IPS-15b (cell line): ENCODE data around the gene FXR2.
A peak's percentile ranks its signal among the peaks of the same experiment; 100 is the strongest.

ENCODE experiments used
- H3K27me3 ChIP-seq: one replicate; pipeline ENCODE4 v1.6.1; 2013; ENCODE audit warnings: low read length; ENCODE audit not compliant: control insufficient read depth, insufficient read depth
- H3K36me3 ChIP-seq: one replicate; pipeline ENCODE4 v1.6.1; 2013; ENCODE audit warnings: low read length; ENCODE audit not compliant: control insufficient read depth, insufficient read depth
- H3K4me1 ChIP-seq: one replicate; pipeline ENCODE4 v1.6.1; 2013; ENCODE audit warnings: mild to moderate bottlenecking, low read length; ENCODE audit not compliant: control insufficient read depth, insufficient read depth
- H3K4me3 ChIP-seq: one replicate; pipeline ENCODE4 v1.5.1; 2013; ENCODE audit warnings: low read depth, low read length
- H3K9ac ChIP-seq: one replicate; pipeline ENCODE4 v1.6.1; 2013; ENCODE audit warnings: low read depth, mild to moderate bottlenecking, low read length
- H3K9me3 ChIP-seq: one replicate; pipeline ENCODE4 v1.6.1; 2013; ENCODE audit warnings: mild to moderate bottlenecking, low read length; ENCODE audit not compliant: control insufficient read depth, insufficient read depth

FXR2 gene

GRCh38 chr17:7614425-7615264, at the start of gene FXR2:
Gene FXR2 (minus strand): TSS chr17:7614897. CDS start chr17:7614532, 365 bp downstream.
- Histone ChIP-seq H3K27me3 (no peaks in the 10 kb centered on the region), H3K4me1 (peaks cover 4% of the 10 kb centered on the region), H3K36me3 (peaks cover 5% of the 10 kb centered on the region), H3K9me3 (no peaks in the 10 kb centered on the region), H3K4me3 (peak within 1 kb of the TSS; percentile 69), H3K9ac (peak within 1 kb of the TSS; percentile 85)

GRCh38 chr17:7656958-7657609, 42.4 kb upstream of the FXR2 start:
- Histone ChIP-seq H3K27me3 (peaks cover 13% of the 10 kb centered on the region), H3K4me1 (peaks cover 13% of the 10 kb centered on the region), H3K4me3 (peak overlapping the region; percentile 58), H3K36me3 (peaks cover 4% of the 10 kb centered on the region), H3K9me3 (no peaks in the 10 kb centered on the region), H3K9ac (peak overlapping the region; percentile 65)

GRCh38 chr17:7655541-7655840, 40.8 kb upstream of the FXR2 start:
- peaks cover 13% of the 10 kb centered on the region for H3K4me1 ChIP-seq
- H3K36me3 ChIP-seq = peaks cover 4% of the 10 kb centered on the region
- H3K27me3 ChIP-seq = peaks cover 13% of the 10 kb centered on the region
- H3K9ac ChIP-seq = no peak overlapping the region
- H3K4me3 ChIP-seq = no peak overlapping the region
- H3K9me3 ChIP-seq = no peaks in the 10 kb centered on the region

- Histone ChIP-seq H3K27me3 (peaks cover 13% of the 10 kb centered on the region), H3K4me1 (peaks cover 13% of the 10 kb centered on the region), H3K4me3 (no peak overlapping the region), H3K36me3 (peaks cover 4% of the 10 kb centered on the region), H3K9me3 (no peaks in the 10 kb centered on the region), H3K9ac (no peak overlapping the region)
These were observed 40.3 kb upstream of the FXR2 start for GRCh38 chr17:7654832-7655540.

GRCh38 chr17:7652388-7653356, 38.0 kb upstream of the FXR2 start:
- no peaks in the 10 kb centered on the region for H3K9me3 ChIP-seq
- H3K27me3 ChIP-seq = peaks cover 17% of the 10 kb centered on the region
- peak overlapping the region; percentile 49 for H3K4me3 ChIP-seq
- no peak overlapping the region for H3K9ac ChIP-seq
- peaks cover 12% of the 10 kb centered on the region for H3K4me1 ChIP-seq
- H3K36me3 ChIP-seq = peaks cover 4% of the 10 kb centered on the region

GRCh38 chr17:7651665-7652387, 37.1 kb upstream of the FXR2 start:
- Histone ChIP-seq H3K9ac (no peak overlapping the region), H3K4me3 (peak overlapping the region; percentile 49), H3K9me3 (no peaks in the 10 kb centered on the region)

GRCh38 chr17:7651097-7651664, 36.5 kb upstream of the FXR2 start:
- H3K9me3 ChIP-seq = no peaks in the 10 kb centered on the region
- H3K27me3 ChIP-seq = peaks cover 19% of the 10 kb centered on the region
- H3K4me3 ChIP-seq = peak overlapping the region; percentile 49
- peak overlapping the region; percentile 37 for H3K9ac ChIP-seq
- H3K36me3 ChIP-seq = peaks cover 4% of the 10 kb centered on the region
- H3K4me1 ChIP-seq = peaks cover 3% of the 10 kb centered on the region

More at GRCh38 chr17:7651665-7652387, 37.1 kb upstream of the FXR2 start:
- H3K36me3 ChIP-seq = peaks cover 4% of the 10 kb centered on the region
- peaks cover 7% of the 10 kb centered on the region for H3K4me1 ChIP-seq
- peaks cover 17% of the 10 kb centered on the region for H3K27me3 ChIP-seq

- H3K9me3 ChIP-seq = no peaks in the 10 kb centered on the region
- peak within 1 kb of the TSS; percentile 37 for H3K9ac ChIP-seq
- H3K27me3 ChIP-seq = peaks cover 19% of the 10 kb centered on the region
- peaks cover 3% of the 10 kb centered on the region for H3K36me3 ChIP-seq
- peak within 1 kb of the TSS; percentile 60 for H3K4me3 ChIP-seq
- H3K4me1 ChIP-seq = peaks cover 3% of the 10 kb centered on the region
These were observed 35.9 kb upstream of the FXR2 start, which contains the start of gene ATP1B2 for GRCh38 chr17:7650509-7651096. Gene ATP1B2 (plus strand): TSS chr17:7650926. CDS start chr17:7651519, 593 bp downstream.

- Histone ChIP-seq H3K27me3 (peaks cover 5% of the 10 kb centered on the region), H3K4me3 (no peak overlapping the region), H3K9me3 (no peaks in the 10 kb centered on the region), H3K36me3 (no peaks in the 10 kb centered on the region), H3K9ac (no peak overlapping the region), H3K4me1 (peaks cover 3% of the 10 kb centered on the region)
These were observed 32.3 kb upstream of the FXR2 start for GRCh38 chr17:7647018-7647417.

GRCh38 chr17:7646457-7646856, 31.8 kb upstream of the FXR2 start:
- H3K4me1 ChIP-seq = peaks cover 3% of the 10 kb centered on the region
- H3K27me3 ChIP-seq = peaks cover 5% of the 10 kb centered on the region
- H3K36me3 ChIP-seq = no peaks in the 10 kb centered on the region
- no peak overlapping the region for H3K4me3 ChIP-seq
- H3K9ac ChIP-seq = no peak overlapping the region
- no peaks in the 10 kb centered on the region for H3K9me3 ChIP-seq
